ENCODE data around the gene RETREG2.

Gene RETREG2

DNA sequence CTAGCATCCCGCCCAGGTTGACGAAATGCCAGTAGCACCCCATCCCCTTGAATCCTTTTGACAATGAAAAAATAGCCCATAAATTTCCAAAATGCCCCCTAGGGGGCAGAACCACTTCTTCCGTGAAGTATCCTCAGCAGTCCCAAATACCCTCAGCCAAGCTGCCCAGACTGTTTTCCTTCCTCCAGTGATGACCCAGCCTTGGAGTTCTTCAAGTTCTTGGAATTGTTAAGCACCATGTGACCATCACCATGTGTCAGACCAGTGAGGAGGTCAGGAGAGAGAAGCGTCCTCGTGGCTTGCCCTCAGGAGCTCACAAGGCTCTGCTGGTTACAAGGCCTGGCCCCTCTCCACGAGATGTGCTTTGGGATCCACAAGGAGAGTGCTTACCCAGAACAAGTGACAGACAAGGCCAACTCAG lies 6.8 kb upstream of the RETREG2 start:
- DNase-seq = no peak

DNA sequence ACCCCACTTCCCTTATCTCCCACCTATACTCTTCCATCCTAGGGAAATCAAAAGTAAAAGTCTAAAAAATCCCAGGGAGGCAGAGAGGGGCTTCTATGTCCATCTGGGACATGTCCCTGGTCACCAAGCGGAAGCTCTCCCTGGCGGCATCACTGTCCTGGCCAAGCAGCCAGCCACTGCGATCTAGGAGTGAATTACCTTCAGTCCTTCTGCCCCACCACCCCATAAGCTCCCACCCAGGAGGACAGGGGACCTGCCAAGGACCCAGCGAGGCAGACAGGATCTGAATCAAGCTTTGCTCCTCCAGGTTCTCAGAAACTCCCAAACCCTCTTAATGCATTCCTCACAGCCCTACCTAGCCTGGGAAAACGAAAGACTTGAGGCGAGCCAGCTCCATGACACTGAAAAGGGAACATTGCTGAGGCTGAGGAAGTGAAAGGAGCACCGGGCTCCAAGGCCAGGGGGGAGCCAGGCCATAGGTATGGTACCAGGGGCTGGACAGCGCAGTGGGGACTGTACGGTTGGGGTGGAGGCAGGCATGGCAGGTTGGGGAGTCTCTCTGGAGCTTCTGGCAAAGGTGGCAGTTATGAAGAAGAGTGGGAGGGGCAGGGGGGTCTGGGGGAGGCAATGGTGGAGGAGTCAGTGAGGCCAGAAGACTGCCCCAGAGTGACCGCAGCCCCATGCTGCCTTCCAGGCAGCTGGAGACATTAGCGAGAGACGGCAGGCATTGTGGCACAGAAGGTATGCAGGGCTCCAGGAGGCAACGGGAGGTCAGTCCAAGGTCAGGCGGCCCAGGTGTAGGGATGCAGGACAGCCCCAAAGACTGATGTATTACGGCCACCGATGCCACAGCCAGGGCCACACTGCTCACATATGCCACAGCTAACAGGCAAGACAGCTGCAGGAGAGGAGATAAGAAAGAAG lies 5.6 kb upstream of the RETREG2 start:
- no peak for DNase-seq

DNA sequence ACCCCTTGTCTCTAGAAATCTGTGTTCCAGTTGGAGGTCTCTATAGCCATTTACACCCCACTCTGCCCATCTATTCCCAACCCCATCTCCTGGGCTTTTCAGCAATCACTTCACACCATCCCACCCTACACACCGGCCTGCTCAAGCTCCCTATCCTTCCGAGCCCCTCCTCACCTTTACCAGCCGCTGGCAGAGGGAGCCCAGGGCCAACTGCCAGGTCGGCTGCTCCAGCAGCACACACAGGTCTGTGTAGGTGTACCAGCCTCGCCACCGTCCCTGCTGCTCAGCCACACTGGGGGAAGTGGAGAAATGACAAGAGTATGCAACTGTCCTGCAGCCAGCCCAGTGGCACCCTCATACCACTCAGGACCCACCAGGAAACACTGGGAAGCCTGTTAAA lies 4.9 kb upstream of the RETREG2 start:
- no peak for DNase-seq

DNA sequence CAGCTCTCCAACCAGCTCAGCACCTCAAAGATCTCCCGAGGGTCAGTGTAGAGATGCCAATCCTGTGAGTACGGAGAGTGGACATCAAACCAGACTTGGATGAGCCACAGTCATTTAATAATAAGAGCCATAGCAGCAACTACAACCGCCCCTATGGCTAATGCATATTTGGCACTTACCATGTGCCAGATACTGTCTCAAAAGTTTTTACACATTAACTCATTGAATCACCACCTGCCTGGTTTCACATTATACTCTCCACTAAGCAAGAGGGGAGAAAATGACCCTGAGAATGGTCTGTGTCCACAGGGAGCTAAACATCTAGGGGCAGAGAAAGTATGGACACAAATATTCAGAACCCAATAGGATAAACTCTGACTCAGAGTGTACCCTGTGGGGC lies 3.9 kb upstream of the RETREG2 start:
- DNase-seq = no peak

DNA sequence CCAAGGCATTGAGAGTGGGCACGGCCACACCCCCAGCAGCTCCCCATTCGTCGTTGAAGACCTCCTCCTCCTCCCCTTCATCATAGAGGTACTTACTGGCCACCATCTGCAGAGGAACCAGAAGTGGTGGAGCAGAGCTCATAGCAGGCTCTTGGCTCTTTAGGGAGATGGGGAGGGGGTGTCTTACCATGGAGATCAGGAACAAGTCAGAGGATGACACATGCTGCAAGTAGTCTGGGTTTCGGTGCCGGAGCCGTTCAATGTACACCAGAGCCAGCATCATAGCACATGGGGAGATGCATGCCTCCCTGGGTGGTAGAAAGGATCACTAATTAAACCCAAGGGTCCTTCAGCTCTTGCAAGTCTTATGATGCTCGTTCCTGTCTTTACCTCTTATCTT lies 3.3 kb upstream of the RETREG2 start:
- DNase-seq = no peak

DNA sequence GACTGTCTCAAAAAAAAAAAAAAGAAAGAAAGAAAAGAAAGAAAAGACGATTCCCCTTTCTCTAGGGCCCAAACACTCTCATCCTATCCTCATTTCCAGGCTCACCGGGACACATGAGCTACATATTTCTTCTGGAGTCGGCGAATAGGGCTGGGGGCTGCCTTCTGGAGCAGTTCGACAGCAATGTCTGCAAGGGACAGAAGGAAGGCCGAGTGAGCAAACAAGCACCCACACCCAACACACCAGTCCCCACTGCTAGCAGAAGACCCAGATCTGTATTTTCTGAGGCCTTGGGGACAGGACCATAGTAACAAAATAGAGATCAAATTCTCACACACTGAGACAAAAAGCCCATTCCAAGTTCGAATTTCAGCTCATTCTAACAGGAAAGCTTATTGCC lies 2.6 kb upstream of the RETREG2 start:
- no peak for DNase-seq

DNA sequence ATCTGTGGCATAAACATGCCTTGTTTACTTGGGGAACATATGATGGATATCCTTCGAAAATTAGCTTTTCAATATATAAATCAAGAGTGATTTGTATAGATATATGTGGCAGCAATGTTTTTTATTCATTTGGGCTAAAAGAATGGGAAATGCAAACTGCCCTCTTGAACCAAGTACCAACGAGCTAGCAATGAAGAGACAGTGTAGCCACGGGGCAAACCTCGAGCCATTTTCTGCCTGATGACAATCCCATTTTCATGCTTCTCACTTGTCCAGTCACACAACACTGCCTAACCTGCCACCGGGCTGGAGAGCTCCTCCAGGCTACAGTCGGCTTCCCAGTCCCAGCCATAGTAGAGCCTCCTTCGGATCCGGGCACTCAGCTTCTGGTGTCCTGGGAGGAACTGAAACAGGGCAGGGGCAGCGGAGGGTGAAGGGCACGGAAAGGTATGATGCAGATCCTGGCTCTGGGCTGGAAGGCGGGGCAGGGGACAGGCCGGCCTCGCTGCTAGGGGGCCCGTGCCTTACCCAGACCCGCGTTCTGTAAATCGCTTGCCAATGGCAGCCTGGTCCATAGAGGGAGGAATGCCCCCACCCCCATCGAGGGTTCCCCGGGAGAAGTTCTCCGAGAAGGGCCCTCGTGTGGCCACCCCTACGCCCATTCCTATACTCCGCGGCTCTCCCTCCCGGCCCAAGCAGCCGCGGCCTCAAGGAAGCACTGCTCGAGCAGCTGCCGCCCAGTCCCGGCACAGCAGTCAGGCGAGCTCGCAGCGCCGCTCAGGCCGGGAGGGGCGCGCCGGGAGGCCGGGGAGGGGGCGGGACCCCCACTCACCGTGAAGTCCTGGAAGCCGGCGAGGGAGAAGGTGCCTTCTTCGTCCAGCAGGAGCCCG lies 1.9 kb upstream of the RETREG2 start:
- DNase-seq = no peak

DNA sequence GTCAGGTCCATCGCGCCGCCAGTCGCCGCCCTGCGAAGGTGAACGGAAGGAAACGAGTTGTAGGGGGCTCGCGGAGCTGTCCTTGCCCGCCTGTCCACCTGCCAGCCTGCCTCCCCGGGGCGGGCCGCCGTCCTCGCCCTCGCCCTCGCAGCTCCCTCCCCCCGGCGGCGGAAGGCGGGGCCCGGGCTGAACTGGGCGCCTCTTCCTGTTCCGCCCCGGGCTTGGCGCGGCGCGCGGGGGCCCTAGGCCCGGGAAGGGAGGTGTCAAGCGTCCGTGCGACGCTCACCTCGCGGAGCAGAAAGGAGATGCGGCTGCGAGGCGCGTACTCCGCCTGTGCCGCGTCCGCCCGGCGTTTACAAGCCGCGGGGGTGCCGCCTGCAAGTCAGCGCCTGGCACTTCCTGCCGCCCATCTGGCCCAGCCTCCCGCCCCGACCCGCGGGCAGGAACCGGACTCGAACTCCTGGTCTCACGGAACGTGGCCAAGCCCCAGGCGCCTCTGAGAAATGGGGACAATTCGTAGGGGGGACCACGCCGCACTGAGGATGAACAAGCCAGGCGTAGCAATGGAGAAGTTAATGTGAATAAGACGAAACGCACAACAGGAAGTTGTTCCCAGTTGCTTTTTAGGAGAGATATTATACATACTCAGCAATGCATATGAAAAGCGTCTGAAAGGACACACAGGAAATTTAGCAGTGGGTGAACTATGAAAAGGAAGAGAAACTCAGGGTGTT lies 1.1 kb upstream of the RETREG2 start, which contains the start of gene CNPPD1:
CNPPD1 (minus strand) TSS at position 108 of the 734 bp plus-strand sequence; CDS start at position 11, 97 bp downstream.
- DNase-seq = peak; percentile 65

DNA sequence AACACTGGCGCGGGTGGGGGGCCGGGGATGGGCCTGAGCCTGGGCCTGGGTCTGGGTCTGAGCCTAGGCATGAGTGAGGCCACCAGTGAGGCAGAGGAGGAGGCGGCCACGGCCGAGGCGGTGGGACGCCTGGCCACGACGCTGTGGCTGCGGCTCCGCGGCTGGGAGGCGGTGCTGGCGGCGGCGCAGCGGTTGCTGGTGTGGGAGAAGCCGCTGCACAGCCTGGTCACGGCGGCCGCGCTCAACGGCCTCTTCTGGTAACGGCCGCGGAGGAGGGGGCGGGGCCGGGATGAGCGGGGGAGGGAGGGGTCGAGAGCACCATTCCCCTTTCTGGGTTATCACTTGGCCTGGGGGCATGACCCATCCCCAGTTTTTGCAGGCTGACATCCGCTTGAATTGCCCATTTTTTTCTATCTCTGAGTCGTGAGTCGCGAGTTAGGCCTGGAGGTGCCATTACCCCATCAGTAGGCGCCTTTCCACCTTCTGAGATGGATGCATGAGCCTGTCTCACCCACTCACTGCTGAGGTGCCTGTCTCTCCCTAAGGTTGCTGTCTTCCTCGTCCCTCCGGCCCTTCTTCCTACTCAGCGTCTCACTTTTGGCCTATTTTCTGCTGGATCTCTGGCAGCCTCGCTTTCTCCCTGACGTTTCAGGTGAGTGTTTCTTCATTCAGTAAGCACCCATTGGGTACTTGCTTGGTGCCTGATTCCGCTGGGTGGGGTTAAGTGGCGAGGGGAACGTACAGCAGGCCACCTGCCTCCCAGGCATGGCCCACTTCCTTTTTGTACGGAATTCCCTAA lies 501 bp downstream of the RETREG2 start:
- DNase-seq = no peak

DNA sequence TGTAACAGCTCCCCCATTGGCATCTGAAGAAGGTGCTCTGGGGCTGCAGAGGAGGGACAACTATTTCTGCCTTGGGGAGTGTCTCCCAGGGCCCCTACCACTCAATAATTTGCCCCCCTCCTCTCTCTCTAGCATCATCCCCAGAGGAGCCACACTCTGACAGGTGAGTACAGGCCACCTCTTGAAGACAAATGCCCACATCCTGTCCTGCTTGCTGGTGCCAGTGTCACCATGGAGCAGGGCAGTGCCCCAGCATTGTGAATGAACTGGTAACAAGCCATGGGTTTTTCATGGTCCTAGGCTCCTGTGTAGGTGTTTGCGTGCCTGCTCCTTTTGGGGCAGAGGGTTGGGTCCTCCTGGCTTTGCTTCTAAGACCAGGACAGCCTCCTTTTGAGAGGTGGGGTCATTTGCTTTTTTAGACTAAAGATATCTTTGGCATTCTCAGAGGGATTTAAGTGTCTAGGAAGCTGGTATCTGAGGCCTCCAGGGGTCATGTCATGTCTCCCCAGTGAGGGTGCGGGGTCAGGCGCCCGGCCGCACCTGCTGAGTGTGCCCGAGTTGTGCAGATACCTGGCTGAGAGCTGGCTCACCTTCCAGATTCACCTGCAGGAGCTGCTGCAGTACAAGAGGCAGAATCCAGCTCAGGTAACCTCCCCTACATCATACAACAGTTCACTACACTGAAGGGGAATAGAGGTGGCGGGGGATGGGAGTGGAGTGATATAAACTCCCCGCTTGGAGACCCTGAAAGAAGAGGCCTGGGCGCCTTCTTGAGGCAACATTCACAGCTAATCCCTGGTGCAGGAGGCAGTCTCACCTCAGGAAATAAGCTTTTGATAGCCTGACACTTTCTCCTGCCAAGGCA lies 1.8 kb downstream of the RETREG2 start:
- DNase-seq = no peak

DNA sequence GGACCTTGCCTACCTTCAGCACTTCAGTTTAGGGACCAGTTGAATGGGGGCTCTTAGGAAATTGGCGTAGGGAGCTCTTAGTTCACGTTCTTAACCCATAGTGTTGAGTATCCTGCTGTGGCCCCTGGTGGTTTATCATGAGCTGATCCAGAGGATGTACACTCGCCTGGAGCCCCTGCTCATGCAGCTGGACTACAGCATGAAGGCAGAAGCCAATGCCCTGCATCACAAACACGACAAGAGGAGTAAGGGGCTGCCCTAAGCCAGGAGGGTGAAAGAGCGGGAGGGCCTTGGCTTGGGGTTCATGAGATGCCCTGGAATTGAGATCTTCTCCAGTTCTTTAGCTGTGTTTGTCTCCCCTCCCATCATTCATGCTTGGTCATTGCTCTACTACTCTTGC lies 2.9 kb downstream of the RETREG2 start:
- DNase-seq = no peak

DNA sequence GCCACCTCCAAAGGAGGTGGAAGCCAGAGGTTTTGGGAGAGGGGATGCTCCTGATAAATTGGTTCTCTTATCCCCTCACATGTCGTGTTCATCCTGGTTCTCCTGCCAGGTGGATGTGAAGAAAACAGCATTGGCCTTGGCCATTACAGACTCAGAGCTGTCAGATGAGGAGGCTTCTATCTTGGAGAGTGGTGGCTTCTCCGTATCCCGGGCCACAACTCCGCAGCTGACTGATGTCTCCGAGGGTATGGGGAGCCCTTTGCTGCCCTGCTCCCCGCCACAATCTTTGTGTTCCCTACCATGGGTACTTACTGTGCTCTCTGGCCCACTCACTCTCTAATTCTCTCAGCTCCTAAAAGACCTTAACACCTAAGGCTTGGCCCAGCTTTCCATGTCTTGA lies 3.5 kb downstream of the RETREG2 start:
- no peak for DNase-seq

DNA sequence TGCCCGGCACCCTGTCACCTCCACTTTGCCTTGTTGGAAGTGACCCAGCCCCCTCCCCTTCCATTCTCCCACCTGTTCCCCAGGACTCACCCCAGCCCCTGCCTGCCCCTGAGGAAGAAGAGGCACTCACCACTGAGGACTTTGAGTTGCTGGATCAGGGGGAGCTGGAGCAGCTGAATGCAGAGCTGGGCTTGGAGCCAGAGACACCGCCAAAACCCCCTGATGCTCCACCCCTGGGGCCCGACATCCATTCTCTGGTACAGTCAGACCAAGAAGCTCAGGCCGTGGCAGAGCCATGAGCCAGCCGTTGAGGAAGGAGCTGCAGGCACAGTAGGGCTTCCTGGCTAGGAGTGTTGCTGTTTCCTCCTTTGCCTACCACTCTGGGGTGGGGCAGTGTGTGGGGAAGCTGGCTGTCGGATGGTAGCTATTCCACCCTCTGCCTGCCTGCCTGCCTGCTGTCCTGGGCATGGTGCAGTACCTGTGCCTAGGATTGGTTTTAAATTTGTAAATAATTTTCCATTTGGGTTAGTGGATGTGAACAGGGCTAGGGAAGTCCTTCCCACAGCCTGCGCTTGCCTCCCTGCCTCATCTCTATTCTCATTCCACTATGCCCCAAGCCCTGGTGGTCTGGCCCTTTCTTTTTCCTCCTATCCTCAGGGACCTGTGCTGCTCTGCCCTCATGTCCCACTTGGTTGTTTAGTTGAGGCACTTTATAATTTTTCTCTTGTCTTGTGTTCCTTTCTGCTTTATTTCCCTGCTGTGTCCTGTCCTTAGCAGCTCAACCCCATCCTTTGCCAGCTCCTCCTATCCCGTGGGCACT lies 4.5 kb downstream of the RETREG2 start:
- DNase-seq = no peak

DNA sequence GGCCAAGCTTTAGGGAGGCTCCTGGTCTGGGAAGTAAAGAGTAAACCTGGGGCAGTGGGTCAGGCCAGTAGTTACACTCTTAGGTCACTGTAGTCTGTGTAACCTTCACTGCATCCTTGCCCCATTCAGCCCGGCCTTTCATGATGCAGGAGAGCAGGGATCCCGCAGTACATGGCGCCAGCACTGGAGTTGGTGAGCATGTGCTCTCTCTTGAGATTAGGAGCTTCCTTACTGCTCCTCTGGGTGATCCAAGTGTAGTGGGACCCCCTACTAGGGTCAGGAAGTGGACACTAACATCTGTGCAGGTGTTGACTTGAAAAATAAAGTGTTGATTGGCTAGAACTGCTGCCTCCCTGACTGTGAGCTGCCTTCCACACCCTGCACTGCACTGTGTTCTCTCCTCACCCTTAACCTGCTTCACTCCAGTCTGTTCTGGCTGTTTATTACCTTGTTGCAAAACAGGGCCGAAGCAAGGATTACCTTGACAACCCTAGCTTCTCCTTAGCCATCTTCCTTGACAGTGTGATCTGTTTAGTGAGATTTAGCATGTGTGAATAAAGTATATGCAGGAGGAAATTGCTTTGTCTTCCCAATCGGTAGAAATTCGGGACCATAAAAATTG lies 5.2 kb downstream of the RETREG2 start:
- no peak for DNase-seq

DNA sequence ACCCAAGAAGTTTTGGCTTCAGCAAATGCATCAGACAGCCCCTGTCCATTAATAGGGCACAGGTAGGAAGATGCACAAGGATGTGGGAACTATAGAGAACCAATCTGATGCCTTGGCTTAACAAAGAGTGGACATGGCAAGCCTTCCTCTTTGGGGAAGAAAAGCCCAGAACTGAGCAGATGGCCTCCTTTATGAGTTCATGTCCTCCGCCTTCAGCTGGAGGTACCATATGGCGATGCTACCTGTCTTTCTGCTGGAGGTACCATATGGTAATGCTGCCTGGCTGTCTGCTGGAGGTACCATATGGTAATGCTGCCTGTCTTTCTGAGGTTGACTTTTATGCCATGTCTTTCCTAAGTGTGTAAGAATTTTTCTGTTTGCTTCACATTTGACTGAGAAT lies 6.0 kb downstream of the RETREG2 start:
- DNase-seq = no peak

DNA sequence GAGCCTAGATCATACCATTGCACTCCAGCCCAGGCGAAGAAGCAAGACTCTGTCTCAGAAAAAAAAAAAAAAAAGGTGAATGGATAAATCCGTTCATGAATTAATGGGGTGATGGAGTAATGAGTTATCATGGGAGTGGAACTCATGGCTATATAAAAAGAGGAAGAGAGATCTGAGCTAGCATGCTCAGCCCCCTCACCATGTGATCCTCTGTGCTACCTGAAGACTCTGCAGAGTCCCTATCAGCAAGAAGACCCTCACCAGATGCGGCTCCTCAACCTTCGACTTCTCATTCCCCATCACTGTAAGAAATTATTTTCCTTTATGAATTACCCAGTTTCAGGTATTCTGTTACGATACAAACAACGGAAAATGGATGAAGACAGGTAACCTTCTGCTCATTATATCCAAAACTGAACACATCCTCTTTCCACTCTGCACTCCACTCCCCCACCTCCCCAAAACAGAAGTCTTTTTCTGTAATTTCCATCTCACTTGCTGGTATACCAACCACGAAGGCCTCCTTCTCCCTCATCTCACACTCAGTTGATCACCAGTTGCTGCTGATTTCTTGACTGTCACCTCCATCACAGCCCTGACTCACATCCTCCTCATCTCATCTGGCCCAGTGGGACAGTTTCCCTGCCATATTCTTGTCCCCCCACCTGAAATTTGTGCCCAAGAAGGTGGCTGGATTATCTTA lies 8.8 kb downstream of the RETREG2 start:
- DNase-seq = no peak

DNA sequence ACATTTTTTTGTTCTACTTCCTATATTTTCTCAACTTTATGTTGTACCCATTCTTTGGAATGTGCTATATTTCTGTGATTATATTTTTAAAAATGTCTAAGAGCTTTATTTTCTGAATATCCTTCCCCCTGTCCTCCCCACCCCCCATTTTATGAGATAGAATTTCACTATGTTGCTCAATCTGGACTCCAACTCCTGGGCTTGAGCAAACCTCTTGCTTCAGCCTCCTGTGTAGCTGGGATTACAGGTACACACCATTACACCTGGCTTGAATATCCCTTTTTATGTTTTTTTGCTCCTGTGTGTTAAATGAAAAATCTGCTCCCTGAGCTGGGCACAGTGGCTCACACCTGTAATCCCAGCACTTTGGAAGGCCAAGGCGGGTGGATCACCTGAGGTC lies 19.3 kb downstream of the RETREG2 start:
- DNase-seq = no peak

DNA sequence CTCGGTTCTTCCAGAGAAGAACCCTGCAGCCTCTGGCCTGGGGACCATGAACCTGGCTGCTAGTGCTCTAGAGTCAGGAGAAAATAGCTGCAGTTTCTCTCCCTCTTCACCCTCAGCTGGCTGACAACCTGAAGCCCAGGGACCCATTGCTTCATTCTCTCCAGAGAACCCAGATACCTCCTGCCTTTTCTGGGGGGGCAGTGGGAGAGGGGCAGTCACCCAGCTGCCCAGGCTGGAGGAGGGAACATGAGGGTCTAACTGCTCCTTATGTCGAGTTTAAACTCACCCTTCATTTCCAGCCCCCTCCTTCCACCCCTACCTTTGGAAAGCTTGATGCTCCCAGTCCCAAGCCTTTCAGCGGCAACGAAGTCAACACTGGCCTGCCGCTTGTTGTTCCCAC lies 20.9 kb downstream of the RETREG2 start:
- no peak for DNase-seq
